ENCODE data around the gene AUTS2. TPM values are rescaled to one million over a fixed set of nuclear protein-coding genes. Genes with fewer than 3 reads are reported as not detected.

The AUTS2 gene
- total and polyA plus RNA-seq, 2 of the 8 experiments (the other 6 are each of a cell fraction or from before 2014, with no cell fraction given), result 25.9 to 101 TPM

DNA sequence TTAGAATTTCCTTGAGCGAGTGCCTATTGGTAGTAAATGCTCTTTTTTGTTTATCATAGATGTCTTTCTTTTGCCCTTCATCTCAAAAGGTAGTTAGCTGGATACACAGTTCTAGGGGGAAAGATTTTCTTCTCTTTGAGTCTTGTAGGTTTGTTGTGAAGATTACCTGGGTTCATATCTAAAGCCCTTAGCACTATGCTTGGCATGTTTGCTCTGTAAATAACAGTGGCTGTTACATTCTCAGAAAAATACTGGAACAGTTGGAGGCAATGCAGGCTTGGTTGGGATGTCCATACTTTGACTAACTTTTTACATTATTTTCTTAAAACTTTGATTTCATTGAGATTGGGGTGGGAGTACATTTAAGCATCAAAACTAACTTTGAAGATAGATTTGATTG is 144.0 kb downstream of the AUTS2 start:
- Histone ChIP-seq H3K9me3 (ENCODE audit: insufficient read depth in 2 of 2, low read depth in 1 of 2, low read length in 1 of 2) (no peaks in the 10 kb centered on the region), H2BK5ac (ENCODE audit: low read depth, low read length) (no peak overlapping the region), H2AK5ac (ENCODE audit: low read depth, low read length) (no peak overlapping the region), H3K4ac (replicated peaks; ENCODE audit: insufficient read length, low read depth, low read length) (no peak overlapping the region), H3K4me1 (replicated peaks in 1 of 4; ENCODE audit: control insufficient read depth in 3 of 4, insufficient read depth in 4 of 4, low read length in 3 of 4) (peaks cover 2 to 18% (median 7%) of the 10 kb centered on the region in 4 experiments; a peak in 5 of 7 replicates), H3K4me3 (ENCODE audit: extremely low read depth in 1 of 4, insufficient read depth in 2 of 4, low read depth in 3 of 4, low read length in 4 of 4) (no peak overlapping the region), H3K79me2 (ENCODE audit: control insufficient read depth in 1 of 2, insufficient read depth in 2 of 2, low read length in 2 of 2) (no peaks in the 10 kb centered on the region), H4K8ac (ENCODE audit: extremely low read depth, insufficient read depth, low read length) (no peak overlapping the region), H3K9ac (replicated peaks in 1 of 4; ENCODE audit: extremely low read depth in 1 of 4, low read depth in 3 of 4, low read length in 3 of 4) (no peak overlapping the region), H3K18ac (ENCODE audit: extremely low read depth, low read length) (no peak overlapping the region), H3K36me3 (ENCODE audit: control insufficient read depth in 2 of 4, insufficient read depth in 4 of 4, low read length in 3 of 4) (no peaks in the 10 kb centered on the region), H4K5ac (ENCODE audit: insufficient read length, low read depth, low read length) (no peak overlapping the region), H4K20me1 (replicated peaks in 1 of 2; ENCODE audit: control insufficient read depth in 1 of 2, insufficient read depth in 2 of 2, low read length in 2 of 2) (no peaks in the 10 kb centered on the region), H4K91ac (replicated peaks; ENCODE audit: insufficient read length, low read length) (no peak overlapping the region), H3K79me1 (ENCODE audit: low read depth, low read length) (no peaks in the 10 kb centered on the region), H2BK120ac (replicated peaks; ENCODE audit: low read depth, low read length) (no peak overlapping the region), H3K23me2 (ENCODE audit: low read depth, low read length) (no peaks in the 10 kb centered on the region), H3K14ac (ENCODE audit: insufficient read length) (no peak overlapping the region), H3K27me3 (replicated peaks in 1 of 4; ENCODE audit: control insufficient read depth in 3 of 4, extremely low read depth in 1 of 4, insufficient read depth in 3 of 4, low read length in 3 of 4) (no peaks in the 10 kb centered on the region), H2BK12ac (ENCODE audit: low read depth, low read length) (no peak overlapping the region), H2BK15ac (ENCODE audit: low read length) (no peak overlapping the region), H2BK20ac (ENCODE audit: low read length) (no peak overlapping the region), H3K4me2 (ENCODE audit: insufficient read depth in 1 of 2, low read depth in 2 of 2, low read length in 2 of 2) (no peak overlapping the region), H3K27ac (ENCODE audit: low read depth, low read length) (no peak overlapping the region), H3K56ac (replicated peaks; ENCODE audit: insufficient read length, low read depth, low read length) (no peak overlapping the region), H2AFZ (ENCODE audit: low read length) (no peak overlapping the region), H3K23ac (ENCODE audit: insufficient read length) (no peak overlapping the region)
- DNase-seq (ENCODE audit: low read depth in 1 of 2, low spot score in 2 of 2) (no peak), FAIRE-seq (no peak)
- CTCF ChIA-PET (ENCODE audit: partially characterized antibody), result no interaction called here
- WGBS, 2 experiments (ENCODE audit: extremely low coverage in 1 of 2, insufficient coverage in 1 of 2, insufficient read length in 1 of 2, insufficient replicate concordance in 2 of 2, low coverage in 1 of 2, low lambda C conversion rate in 2 of 2, missing lambda C conversion rate in 1 of 2), result 85% methylated on average over 1 of the region's 1 CpG; no CpG with 5 or more reads in 1 of the 2 experiments
- POLR2A ChIA-PET (ENCODE audit: partially characterized antibody), result no interaction called here
- TF ChIP-seq, protein P1, sequence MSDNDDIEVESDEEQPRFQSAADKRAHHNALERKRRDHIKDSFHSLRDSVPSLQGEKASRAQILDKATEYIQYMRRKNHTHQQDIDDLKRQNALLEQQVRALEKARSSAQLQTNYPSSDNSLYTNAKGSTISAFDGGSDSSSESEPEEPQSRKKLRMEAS (IDR thresholded peaks at IDR 0.05), result no peak
- TF ChIP-seq JUN (IDR thresholded peaks at IDR 0.05; ENCODE audit: low read depth, low read length) (no peak), SIN3A (conservative IDR thresholded peaks at IDR 0.05 in 1 of 2, IDR thresholded peaks at IDR 0.05 in 1 of 2; ENCODE audit: low read depth in 1 of 2, low read length in 2 of 2) (no peak), SIRT6 (IDR thresholded peaks at IDR 0.05; ENCODE audit: low read length) (no peak), SP1 (IDR thresholded peaks at IDR 0.05; ENCODE audit: low read depth, low read length) (no peak), CEBPB (IDR thresholded peaks at IDR 0.05; ENCODE audit: low read depth, low read length) (no peak), ZNF274 (IDR thresholded peaks at IDR 0.05; ENCODE audit: borderline replicate concordance, extremely low read depth, low read length) (no peak), ASH2L (IDR thresholded peaks at IDR 0.05; ENCODE audit: low read length) (no peak), GTF2F1 (IDR thresholded peaks at IDR 0.05; ENCODE audit: borderline replicate concordance, low read depth, low read length) (no peak), PHF8 (conservative IDR thresholded peaks at IDR 0.05; ENCODE audit: low read depth, low read length) (no peak)
- TF ChIP-seq, protein P2, sequence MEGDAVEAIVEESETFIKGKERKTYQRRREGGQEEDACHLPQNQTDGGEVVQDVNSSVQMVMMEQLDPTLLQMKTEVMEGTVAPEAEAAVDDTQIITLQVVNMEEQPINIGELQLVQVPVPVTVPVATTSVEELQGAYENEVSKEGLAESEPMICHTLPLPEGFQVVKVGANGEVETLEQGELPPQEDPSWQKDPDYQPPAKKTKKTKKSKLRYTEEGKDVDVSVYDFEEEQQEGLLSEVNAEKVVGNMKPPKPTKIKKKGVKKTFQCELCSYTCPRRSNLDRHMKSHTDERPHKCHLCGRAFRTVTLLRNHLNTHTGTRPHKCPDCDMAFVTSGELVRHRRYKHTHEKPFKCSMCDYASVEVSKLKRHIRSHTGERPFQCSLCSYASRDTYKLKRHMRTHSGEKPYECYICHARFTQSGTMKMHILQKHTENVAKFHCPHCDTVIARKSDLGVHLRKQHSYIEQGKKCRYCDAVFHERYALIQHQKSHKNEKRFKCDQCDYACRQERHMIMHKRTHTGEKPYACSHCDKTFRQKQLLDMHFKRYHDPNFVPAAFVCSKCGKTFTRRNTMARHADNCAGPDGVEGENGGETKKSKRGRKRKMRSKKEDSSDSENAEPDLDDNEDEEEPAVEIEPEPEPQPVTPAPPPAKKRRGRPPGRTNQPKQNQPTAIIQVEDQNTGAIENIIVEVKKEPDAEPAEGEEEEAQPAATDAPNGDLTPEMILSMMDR (IDR thresholded peaks at IDR 0.05; ENCODE audit: control extremely low read depth in 1 of 3, insufficient read depth in 1 of 3, low read depth in 1 of 3, low read length in 3 of 3), result no peak
